ENCODE measurements around the gene ZNF407. TPM values are rescaled to one million over a fixed set of nuclear protein-coding genes. Genes with fewer than 3 reads are reported as not detected.

The ZNF407 gene
- total RNA-seq, 4 donors from 2014 or later = 18.1 to 29.1 (median 19.7) TPM

DNA sequence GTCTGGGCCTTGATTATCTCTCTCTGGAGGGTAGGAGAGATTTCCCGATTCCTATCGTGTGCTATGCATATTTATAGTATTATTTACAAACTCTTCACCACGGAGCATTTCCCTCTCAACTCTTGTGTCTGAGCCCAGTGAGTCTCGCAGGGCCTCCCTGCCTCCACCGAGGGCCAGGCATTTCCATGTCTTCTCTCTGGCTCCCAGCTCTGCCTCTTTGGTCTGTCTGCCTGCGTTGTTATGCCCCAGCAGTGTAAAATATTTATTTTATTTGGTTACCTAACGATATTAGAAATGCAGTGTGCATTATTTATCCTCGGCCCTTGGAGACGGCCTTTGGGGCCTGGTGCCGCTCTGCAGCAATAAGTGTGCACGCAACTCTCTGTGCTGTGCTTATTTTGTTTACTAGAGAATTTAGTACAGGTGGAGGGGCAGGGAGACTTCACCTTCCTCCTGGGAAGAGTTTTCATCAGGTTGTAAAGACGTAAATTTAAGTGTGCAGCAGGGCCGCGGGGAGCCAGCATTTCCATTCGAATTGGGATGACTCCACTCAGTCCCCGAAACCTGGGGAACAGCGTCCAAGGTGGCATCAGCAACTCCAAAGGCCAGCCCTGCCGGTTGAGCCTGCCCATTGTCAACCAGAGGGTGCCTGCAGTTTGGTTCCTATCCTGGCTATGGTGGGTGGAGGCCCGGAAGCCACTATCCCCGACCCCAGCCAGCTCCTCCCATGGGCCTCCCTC, 511.1 kb downstream of the ZNF407 start:
- no peaks in the 10 kb centered on the region for H3K27me3 ChIP-seq
- no peak overlapping the region for H3K27ac ChIP-seq
- no peak for ATAC-seq
- WGBS, 2 donors (ENCODE audit: low coverage in 1 of 2) = 77 to 88% methylated on average over 11 to 13 of the region's 20 CpGs
- no peaks in the 10 kb centered on the region for H3K9me3 ChIP-seq
- no peaks in the 10 kb centered on the region for H3K4me1 ChIP-seq
- no peaks in the 10 kb centered on the region for H3K36me3 ChIP-seq
- TF ChIP-seq, protein P1, sequence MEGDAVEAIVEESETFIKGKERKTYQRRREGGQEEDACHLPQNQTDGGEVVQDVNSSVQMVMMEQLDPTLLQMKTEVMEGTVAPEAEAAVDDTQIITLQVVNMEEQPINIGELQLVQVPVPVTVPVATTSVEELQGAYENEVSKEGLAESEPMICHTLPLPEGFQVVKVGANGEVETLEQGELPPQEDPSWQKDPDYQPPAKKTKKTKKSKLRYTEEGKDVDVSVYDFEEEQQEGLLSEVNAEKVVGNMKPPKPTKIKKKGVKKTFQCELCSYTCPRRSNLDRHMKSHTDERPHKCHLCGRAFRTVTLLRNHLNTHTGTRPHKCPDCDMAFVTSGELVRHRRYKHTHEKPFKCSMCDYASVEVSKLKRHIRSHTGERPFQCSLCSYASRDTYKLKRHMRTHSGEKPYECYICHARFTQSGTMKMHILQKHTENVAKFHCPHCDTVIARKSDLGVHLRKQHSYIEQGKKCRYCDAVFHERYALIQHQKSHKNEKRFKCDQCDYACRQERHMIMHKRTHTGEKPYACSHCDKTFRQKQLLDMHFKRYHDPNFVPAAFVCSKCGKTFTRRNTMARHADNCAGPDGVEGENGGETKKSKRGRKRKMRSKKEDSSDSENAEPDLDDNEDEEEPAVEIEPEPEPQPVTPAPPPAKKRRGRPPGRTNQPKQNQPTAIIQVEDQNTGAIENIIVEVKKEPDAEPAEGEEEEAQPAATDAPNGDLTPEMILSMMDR (IDR thresholded peaks at IDR 0.05) = no peak
- no peak for TF ChIP-seq POLR2AphosphoS5 (IDR thresholded peaks at IDR 0.05)
- TF ChIP-seq POLR2A (IDR thresholded peaks at IDR 0.05) = no peak
- TF ChIP-seq EP300 (IDR thresholded peaks at IDR 0.05) = no peak
- no peak overlapping the region for H3K4me3 ChIP-seq

DNA sequence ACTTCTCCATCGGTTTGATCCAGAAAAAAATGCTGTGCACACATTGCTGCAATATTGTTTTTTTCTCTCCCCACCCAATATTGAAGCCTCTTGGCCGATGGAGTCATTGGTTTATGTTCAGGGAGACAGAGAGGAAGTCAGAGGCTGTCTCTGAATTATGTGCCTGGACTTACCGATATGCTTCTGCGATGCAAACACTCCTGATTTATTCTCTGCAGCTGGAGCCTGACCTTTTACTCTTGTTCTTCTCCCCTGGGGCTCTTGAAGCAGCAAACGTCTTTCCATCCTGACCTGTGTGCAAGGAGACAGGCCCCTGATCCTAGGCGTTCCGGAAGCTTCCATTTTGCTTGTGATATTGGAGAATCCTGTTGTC, 511.6 kb downstream of the ZNF407 start:
- ATAC-seq = no peak
- Histone ChIP-seq H3K27me3 (no peaks in the 10 kb centered on the region), H3K4me1 (no peaks in the 10 kb centered on the region), H3K36me3 (no peaks in the 10 kb centered on the region), H3K4me3 (no peak overlapping the region), H3K27ac (no peak overlapping the region), H3K9me3 (no peaks in the 10 kb centered on the region)
- TF ChIP-seq, protein P1 (IDR thresholded peaks at IDR 0.05) = no peak
- TF ChIP-seq POLR2AphosphoS5 (IDR thresholded peaks at IDR 0.05) (no peak), POLR2A (IDR thresholded peaks at IDR 0.05) (no peak), EP300 (IDR thresholded peaks at IDR 0.05) (no peak)
- 62 to 80% methylated on average over 1 to 7 of the region's 7 CpGs for WGBS, 2 donors (ENCODE audit: low coverage in 1 of 2)

DNA sequence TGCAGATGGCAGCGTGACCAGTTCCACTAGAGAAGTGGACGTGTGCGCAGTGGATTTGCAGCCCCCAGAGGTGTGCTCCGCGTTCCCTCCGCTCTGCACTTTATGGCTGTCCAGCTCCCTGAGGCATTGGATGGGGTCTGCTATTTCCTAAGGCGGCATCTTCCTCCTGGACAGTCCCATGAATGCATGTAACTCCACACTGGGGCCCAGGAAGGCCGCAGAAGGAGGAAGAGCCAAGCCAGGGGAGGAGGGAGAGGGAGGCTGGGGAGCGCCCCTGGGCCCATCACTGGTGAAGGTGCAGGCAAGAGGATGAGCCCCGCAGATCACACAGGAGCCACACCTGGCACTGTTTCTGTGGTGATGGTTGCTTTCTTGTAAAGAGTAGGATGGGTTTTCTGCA, 512.1 kb downstream of the ZNF407 start:
- no peak for ATAC-seq
- no peaks in the 10 kb centered on the region for H3K4me1 ChIP-seq

DNA sequence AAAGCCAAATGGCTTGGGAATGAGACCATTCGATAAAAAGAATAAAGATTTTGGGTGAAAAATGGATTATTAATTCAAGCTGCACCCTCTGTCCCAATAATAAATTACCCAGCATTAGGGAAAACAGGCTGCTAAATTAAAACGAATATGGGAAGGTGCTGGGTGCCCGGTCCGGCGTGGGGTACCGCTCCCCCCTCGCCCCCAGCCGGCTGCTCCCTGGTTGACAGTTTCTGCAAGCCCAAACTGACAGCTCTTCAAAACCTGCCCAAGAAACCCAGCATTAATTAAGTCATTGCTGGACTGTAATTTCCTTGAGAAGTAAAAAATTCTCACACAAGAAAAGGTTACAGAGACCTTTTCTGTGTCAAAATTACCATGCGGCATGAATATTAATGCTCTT, 512.6 kb downstream of the ZNF407 start:
- no peak for ATAC-seq
- Histone ChIP-seq H3K36me3 (no peaks in the 10 kb centered on the region), H3K4me3 (no peak overlapping the region), H3K9me3 (no peaks in the 10 kb centered on the region), H3K27me3 (no peaks in the 10 kb centered on the region), H3K27ac (no peak overlapping the region), H3K4me1 (no peaks in the 10 kb centered on the region)
- TF ChIP-seq POLR2A (IDR thresholded peaks at IDR 0.05) (no peak), EP300 (IDR thresholded peaks at IDR 0.05) (no peak), POLR2AphosphoS5 (IDR thresholded peaks at IDR 0.05) (no peak)
- TF ChIP-seq, protein P1 (IDR thresholded peaks at IDR 0.05) = no peak
- WGBS, 2 donors (ENCODE audit: low coverage in 1 of 2) = 96 to 97% methylated on average over 6 to 8 of the region's 9 CpGs

More for the DNA sequence above, 512.1 kb downstream of the ZNF407 start:
- Histone ChIP-seq H3K36me3 (no peaks in the 10 kb centered on the region), H3K27ac (no peak overlapping the region), H3K4me3 (no peak overlapping the region), H3K27me3 (no peaks in the 10 kb centered on the region), H3K9me3 (no peaks in the 10 kb centered on the region)
- 80 to 100% methylated on average over 1 of the region's 10 CpGs for WGBS, 2 donors (ENCODE audit: low coverage in 1 of 2)
- TF ChIP-seq, protein P1 (IDR thresholded peaks at IDR 0.05) = no peak
- TF ChIP-seq EP300 (IDR thresholded peaks at IDR 0.05) = no peak
- TF ChIP-seq POLR2A (IDR thresholded peaks at IDR 0.05) = no peak
- TF ChIP-seq POLR2AphosphoS5 (IDR thresholded peaks at IDR 0.05) = no peak

DNA sequence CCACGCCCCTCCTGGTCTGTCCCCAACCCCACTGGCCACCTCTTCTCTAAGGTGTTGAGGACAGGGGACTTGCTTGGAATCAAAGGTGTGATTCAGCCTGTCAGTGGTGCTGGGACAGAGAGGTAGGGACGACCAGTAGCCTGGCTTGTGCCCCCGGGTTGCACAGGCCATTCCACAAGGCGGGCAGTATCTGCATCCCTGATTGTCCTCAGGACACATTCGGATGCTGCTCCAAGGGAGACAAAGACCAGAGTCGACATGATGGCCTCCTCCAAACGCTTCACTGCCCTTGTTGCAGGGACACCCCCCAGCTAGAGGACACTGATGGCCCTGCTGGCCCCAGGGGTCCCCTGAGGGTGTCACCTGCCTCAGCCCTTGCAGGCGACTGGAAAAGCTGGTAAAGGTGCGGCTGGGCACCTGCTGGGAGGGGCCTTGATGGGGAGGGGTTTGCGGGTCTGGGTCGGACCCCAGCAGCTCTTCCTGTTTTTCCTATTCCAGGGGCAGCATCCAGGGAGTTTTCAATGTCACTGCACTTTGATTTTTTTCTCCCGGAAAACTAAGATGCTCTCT, 513.3 kb downstream of the ZNF407 start:
- Histone ChIP-seq H3K9me3 (no peaks in the 10 kb centered on the region), H3K4me3 (no peak overlapping the region), H3K36me3 (no peaks in the 10 kb centered on the region), H3K4me1 (no peaks in the 10 kb centered on the region), H3K27ac (no peak overlapping the region), H3K27me3 (no peaks in the 10 kb centered on the region)
- 80% methylated on average over 6 of the region's 12 CpGs; no CpG with 5 or more reads in 1 of the 2 donors for WGBS, 2 donors (ENCODE audit: low coverage in 1 of 2)
- no peak for ATAC-seq
- TF ChIP-seq POLR2AphosphoS5 (IDR thresholded peaks at IDR 0.05) (no peak), EP300 (IDR thresholded peaks at IDR 0.05) (no peak), POLR2A (IDR thresholded peaks at IDR 0.05) (no peak)
- TF ChIP-seq, protein P1 (IDR thresholded peaks at IDR 0.05) = no peak

Measured in gastroesophageal sphincter (tissue), 4 donors.